ENCODE measurements around the gene CCDC195.

GRCh38 chr2:224658780-224659405 is 57.3 kb downstream of the CCDC195 start:
- no peak for TF ChIP-seq CTCF (conservative IDR thresholded peaks at IDR 0.05 in 1 of 2, IDR thresholded peaks at IDR 0.05 in 1 of 2; ENCODE audit: extremely low read depth in 1 of 2, insufficient read depth in 1 of 2, low read depth in 1 of 2, low read length in 2 of 2)
- TF ChIP-seq EZH2 (IDR thresholded peaks at IDR 0.05; ENCODE audit: borderline replicate concordance, low read length): no peak

Measured in mammary epithelial cell (primary cell).